Muscle of leg (tissue), 11 donors: Measurements from ENCODE around the gene OSTF1. TPM values are rescaled to one million over a fixed set of nuclear protein-coding genes. Genes with fewer than 3 reads are reported as not detected.
A peak's percentile ranks its signal among the peaks of the same experiment; 100 is the strongest.

ENCODE experiments used
- DNase-seq: peaks from one replicate; pipeline ENCODE4 v3.0.0; 2013
- H3K27ac ChIP-seq: one replicate; pipeline ENCODE4 v1.5.1; 2013; ENCODE audit warnings: mild to moderate bottlenecking, low read length, control low read depth
- H3K27me3 ChIP-seq: one replicate; pipeline ENCODE4 v1.6.1; 2013; ENCODE audit warnings: low read length; ENCODE audit not compliant: control insufficient read depth, insufficient read depth
- H3K36me3 ChIP-seq: one replicate; pipeline ENCODE4 v1.6.1; 2013; ENCODE audit warnings: low read length; ENCODE audit not compliant: control insufficient read depth, insufficient read depth
- H3K4me1 ChIP-seq: one replicate; pipeline ENCODE4 v1.6.1; 2013; ENCODE audit warnings: low read length; ENCODE audit not compliant: control insufficient read depth, insufficient read depth
- H3K4me3 ChIP-seq: one replicate; pipeline ENCODE4 v1.5.1; 2013; ENCODE audit warnings: low read length, control low read depth
- H3K9me3 ChIP-seq: replicated peaks from 2 replicates; pipeline ENCODE4 v1.6.1; 2013; ENCODE audit warnings: low read depth, low read length; ENCODE audit not compliant: control insufficient read depth
- WGBS: methylation state at CpG from one replicate; pipeline ENCODE4 v1.1.5; 2013; ENCODE audit warnings: missing lambda C conversion rate; ENCODE audit not compliant: insufficient coverage; 5-methylcytosine and 5-hydroxymethylcytosine counted together
- polyA plus RNA-seq, 8 donors: library from polyadenylated mRNA; unstranded; fragments of 120-200 nt; gene quantifications; one replicate each; pipeline versions ENCODE4 v1.2.1 to v1.2.3, GENCODE V29; 2013; ENCODE audit warnings: inconsistent platforms in 1 of 8, low replicate concordance in 1 of 8; ENCODE audit not compliant: insufficient read length in 8 of 8, insufficient read depth in 1 of 8
- total RNA-seq: library from RNA; stranded (reverse); fragments of 120-200 nt; gene quantifications from one replicate; pipeline ENCODE4 v1.2.4, GENCODE V29; 2013

OSTF1 gene
- total and polyA plus RNA-seq, 9 donors, result 14.6 to 22.6 (median 16.7) TPM

DNA sequence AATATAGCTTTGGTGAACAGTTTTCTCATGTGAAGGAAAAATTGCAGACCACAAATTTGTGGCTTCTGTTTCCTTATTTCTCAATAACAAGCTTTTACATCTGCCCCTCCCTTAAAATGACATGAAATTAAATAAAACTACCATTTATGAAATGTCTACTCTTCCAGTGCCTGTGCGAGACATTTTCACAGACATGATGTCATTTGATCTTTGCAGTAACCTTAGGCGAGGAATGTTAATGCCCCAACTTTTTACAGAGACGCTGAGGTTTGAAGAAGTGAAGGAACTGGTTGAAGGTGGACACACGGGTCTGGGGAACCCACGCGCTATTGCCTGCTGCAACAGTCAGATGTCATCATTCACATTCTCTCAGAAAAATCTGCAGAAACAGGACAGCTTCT is 61.5 kb downstream of the OSTF1 start:
- Histone ChIP-seq H3K9me3 (peaks cover 2% of the 10 kb centered on the region), H3K4me3 (no peak overlapping the region), H3K36me3 (peaks cover 3% of the 10 kb centered on the region), H3K27me3 (no peaks in the 10 kb centered on the region), H3K27ac (no peak overlapping the region), H3K4me1 (peaks cover 3% of the 10 kb centered on the region)
- WGBS, result 53% methylated on average over 2 of the region's 6 CpGs
- DNase-seq, result peak; percentile 21

DNA sequence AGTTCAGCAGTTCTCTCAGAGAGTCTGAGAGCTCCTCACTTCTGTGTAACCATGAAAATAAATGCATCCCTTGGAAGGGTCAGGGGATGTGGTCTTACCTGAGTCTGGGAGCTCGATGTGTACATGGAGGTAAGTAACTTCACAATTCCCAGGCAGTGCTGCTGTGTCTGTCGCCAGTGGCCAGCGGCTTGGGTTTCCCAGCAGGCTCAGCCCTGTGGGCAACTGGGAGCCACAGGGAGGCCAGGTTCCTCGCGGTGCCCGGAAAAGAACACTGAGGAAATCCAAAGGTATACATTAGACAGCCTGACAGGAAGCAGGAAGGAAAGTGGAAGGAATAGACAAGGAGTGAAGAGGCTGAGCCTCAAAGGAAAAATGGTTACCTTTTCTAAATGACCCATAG is 62.2 kb downstream of the OSTF1 start:
- H3K4me3 ChIP-seq, result no peak overlapping the region
- peaks cover 3% of the 10 kb centered on the region for H3K36me3 ChIP-seq
- WGBS, result 90% methylated on average over 6 of the region's 6 CpGs
- H3K27ac ChIP-seq, result no peak overlapping the region
- H3K9me3 ChIP-seq, result no peaks in the 10 kb centered on the region
- no peak for DNase-seq
- peaks cover 3% of the 10 kb centered on the region for H3K4me1 ChIP-seq
- H3K27me3 ChIP-seq, result no peaks in the 10 kb centered on the region

DNA sequence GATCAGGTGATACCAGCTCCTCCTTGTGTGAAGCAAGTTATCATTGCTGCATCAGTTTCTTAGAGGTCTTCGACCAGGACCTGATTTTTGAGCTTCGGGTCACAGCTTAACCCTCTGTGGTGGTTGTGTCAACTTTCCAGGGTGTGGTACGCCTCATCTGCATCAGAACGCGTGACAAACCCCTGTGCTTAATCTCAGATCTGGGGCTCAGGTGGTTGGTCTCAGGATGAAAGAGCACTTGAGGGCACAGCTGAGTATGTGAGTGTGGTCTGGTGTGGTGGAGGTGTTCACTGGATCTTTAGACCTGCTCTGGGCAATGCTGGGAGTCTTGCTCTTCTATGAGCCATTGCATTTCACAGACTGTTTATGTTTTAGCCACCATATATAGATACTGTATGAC is 64.1 kb downstream of the OSTF1 start:
- Histone ChIP-seq H3K4me1 (peaks cover 3% of the 10 kb centered on the region), H3K4me3 (no peak overlapping the region)

DNA sequence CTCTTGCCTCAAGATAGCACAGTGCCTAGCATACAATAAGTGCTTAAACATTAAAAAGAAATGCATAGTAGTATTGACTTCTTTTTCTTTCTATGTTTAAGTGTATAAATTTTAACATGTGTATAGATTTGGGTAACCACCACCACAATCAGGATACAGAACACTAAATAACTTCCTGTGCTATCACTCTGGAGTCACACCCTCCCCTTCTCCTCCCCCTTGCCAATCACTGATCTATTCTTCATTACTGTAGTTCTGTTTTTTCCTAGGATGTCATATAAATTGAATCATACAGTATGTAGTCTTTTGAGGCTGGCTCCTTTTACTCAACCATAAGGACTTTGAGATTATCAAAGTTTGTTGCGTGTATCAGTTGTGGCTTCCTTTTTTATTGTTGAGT is 68.5 kb downstream of the OSTF1 start:
- Histone ChIP-seq H3K27me3 (no peaks in the 10 kb centered on the region), H3K27ac (no peak overlapping the region), H3K4me1 (no peaks in the 10 kb centered on the region), H3K36me3 (no peaks in the 10 kb centered on the region), H3K4me3 (no peak overlapping the region), H3K9me3 (no peaks in the 10 kb centered on the region)
- DNase-seq, result no peak
- no CpG with 5 or more reads among the region's 1 CpG for WGBS

More for the DNA sequence above, 64.1 kb downstream of the OSTF1 start:
- Histone ChIP-seq H3K9me3 (no peaks in the 10 kb centered on the region), H3K27ac (no peak overlapping the region), H3K36me3 (no peaks in the 10 kb centered on the region), H3K27me3 (no peaks in the 10 kb centered on the region)
- no peak for DNase-seq
- 93% methylated on average over 5 of the region's 5 CpGs for WGBS

DNA sequence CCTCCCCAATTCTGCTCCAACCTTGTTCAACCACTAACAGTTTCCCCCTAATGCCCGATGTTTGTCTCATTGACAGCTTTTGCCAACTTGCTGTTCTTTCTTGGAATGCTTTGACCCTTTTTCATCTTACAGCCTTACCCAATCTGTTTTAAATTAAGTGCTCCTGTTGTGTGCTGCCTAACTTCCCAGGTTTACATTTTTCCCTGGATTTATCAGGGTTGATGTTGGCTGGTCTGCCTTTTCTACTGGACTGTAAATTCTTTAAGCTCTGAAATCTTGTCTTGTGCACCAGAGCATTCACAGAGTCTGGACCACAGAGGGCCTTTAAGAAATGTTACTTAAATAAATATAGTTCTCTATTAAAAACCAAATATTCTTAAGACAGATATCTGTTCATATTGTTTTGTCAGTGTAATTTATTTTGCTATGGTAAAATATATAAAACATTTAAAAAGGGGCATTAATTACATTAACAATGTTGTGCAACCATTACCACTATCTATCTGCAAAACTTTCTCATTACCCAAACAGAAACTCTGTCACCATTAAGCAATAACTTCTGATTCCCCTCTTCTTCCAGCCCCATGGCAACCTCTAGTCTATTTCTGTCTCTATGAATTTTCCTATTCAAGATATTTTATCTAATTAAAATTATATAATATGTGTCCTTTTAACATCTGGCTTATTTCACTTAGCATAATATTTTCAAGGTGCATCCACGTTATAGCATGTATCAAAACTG is 73.0 kb downstream of the OSTF1 start:
- no CpG with 5 or more reads among the region's 2 CpGs for WGBS
- Histone ChIP-seq H3K27ac (no peak overlapping the region), H3K27me3 (no peaks in the 10 kb centered on the region), H3K9me3 (no peaks in the 10 kb centered on the region), H3K36me3 (no peaks in the 10 kb centered on the region), H3K4me3 (no peak overlapping the region), H3K4me1 (no peaks in the 10 kb centered on the region)
- DNase-seq, result no peak

DNA sequence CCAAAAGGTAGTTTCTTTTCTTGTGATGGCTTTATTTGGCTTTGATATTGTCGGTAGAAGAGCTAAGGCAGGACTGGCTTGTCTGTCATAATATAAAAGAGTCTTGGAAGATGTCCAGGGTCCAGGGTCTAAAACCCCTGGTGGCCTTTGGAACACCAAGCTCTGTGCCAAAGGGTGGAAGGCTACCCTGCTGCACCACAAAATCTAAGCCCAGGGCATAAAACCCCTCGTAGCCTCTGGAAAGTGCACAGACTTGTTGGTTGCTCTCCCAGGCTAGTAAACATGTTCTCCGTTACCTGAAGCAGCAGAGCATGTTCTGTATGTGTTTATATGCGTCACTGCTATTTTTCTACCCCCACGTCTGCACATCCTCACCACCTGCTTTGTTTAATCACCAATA is 75.5 kb downstream of the OSTF1 start:
- H3K27me3 ChIP-seq, result no peaks in the 10 kb centered on the region
- peaks cover 3% of the 10 kb centered on the region for H3K9me3 ChIP-seq
- H3K4me1 ChIP-seq, result no peaks in the 10 kb centered on the region
- WGBS, result 100% methylated on average over 1 of the region's 5 CpGs
- no peaks in the 10 kb centered on the region for H3K36me3 ChIP-seq
- DNase-seq, result no peak
- H3K27ac ChIP-seq, result no peak overlapping the region
- no peak overlapping the region for H3K4me3 ChIP-seq

DNA sequence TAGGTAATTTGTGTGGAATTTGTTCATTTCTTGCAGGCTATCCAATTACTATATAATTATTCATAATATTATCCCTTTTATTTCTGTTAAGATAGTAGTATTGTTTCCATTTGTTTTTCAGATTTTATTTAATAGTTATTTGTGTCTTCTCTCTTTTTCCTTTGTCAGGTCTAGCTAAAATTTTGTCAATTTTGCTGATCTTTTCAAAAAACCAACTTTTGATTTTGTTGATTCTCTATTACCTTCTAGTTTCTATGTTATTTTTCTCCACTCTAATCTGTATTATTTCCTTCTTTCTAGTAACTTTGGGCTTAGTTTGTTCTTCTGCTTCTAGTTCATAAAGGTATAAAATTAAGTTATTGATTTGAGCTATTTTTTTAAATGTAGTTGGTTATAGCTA is 76.3 kb downstream of the OSTF1 start:
- H3K36me3 ChIP-seq, result no peaks in the 10 kb centered on the region
- peaks cover 3% of the 10 kb centered on the region for H3K9me3 ChIP-seq
- no peaks in the 10 kb centered on the region for H3K4me1 ChIP-seq
- no peak overlapping the region for H3K27ac ChIP-seq
- no peak for DNase-seq
- no peak overlapping the region for H3K4me3 ChIP-seq
- no peaks in the 10 kb centered on the region for H3K27me3 ChIP-seq

DNA sequence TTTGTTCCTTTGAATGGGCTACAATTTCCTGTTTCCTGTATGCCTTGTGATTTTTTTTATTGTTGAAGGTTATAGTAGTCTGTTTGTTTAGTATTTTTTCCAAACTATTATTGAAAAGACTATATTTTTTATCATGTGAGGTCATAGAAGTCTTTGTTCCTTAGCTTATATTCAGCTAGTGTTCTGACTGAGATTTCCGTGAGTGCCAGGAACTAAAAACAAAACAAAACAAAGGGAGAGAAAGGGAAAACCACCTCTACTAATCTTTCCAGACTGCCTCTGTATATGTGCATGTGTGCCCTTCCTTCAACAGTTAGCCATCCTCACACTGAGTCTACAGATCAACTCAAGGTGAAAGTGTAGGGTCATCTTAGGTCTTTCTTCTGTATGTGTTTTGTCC is 79.0 kb downstream of the OSTF1 start:
- no peaks in the 10 kb centered on the region for H3K4me1 ChIP-seq
- H3K36me3 ChIP-seq, result no peaks in the 10 kb centered on the region
- no peak overlapping the region for H3K27ac ChIP-seq
- no peaks in the 10 kb centered on the region for H3K27me3 ChIP-seq
- no peak overlapping the region for H3K4me3 ChIP-seq
- peaks cover 3% of the 10 kb centered on the region for H3K9me3 ChIP-seq
- WGBS, result no CpG with 5 or more reads among the region's 1 CpG
- no peak for DNase-seq

DNA sequence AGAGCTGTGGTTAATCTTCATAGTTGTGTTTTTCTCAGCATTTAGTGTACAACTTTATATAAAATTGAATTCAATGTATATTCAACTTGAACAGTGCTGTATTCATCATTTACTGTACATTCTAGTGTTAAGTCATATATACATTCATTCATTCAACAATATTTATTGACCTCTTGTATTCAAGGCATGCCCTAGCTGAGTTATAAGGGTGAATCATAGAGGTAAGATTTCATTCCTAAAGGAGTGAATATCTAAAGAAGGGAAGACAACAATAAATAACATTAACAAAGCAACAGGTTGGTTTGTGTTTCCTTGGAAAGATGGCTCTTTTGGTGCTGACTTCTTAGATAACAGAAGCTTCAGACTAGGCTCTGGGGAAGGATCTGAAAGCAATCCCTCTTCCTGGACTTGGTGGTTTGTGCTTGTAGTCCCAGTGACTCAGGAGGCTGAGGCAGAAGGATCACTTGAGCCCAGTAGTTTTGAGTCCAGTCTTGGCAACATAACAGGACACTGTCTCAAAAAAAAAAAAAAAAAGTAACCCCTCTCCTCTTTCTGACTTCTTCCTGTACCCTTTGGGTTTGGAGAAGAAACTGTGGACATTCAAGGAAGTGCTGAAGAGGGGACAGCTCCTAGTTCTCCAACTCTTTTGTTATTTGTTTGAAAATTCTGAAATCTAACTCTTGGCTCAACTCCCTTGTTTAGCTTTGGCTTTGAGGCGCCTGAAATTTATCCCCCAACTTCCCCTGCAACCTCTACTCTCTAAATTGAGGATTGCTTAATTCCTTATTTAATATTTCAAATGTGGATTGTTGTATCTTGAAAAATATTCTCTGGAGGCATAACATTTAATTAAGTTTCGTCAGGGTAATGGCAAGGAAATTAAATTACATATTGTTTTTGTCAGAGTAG is 80.2 kb downstream of the OSTF1 start:
- Histone ChIP-seq H3K4me3 (no peak overlapping the region), H3K27ac (peak overlapping the region; percentile 42), H3K36me3 (no peaks in the 10 kb centered on the region), H3K4me1 (no peaks in the 10 kb centered on the region), H3K9me3 (peaks cover 3% of the 10 kb centered on the region), H3K27me3 (no peaks in the 10 kb centered on the region)
- DNase-seq, result no peak
- no CpG with 5 or more reads among the region's 2 CpGs for WGBS

DNA sequence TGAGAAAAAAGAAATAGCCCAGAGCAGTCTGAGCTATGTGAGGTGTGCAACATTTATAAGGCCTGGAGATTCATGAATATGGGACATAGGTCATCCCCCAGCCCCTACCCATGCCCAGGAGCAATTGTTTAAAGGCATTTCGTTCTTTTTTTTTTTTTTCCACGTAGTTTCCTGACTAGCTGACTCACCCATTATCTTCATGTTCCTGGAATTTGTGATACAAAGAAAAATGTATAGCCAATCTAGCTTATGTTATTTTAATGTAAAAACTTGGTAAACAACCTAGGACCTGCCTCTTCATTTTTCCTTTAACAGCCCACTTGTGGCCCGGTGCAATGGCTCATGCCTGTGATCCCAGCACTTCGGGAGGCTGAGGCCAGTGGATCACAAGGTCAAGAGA is 81.3 kb downstream of the OSTF1 start:
- 100% methylated on average over 2 of the region's 4 CpGs for WGBS
- DNase-seq, result peak; percentile 18
- no peak overlapping the region for H3K4me3 ChIP-seq
- H3K9me3 ChIP-seq, result peaks cover 3% of the 10 kb centered on the region
- H3K4me1 ChIP-seq, result no peaks in the 10 kb centered on the region
- H3K36me3 ChIP-seq, result no peaks in the 10 kb centered on the region
- H3K27me3 ChIP-seq, result no peaks in the 10 kb centered on the region
- peak overlapping the region; percentile 42 for H3K27ac ChIP-seq
